Activated naive CD4-positive, alpha-beta T cell (primary cell): ENCODE data around the gene SNX25.
"Not testable (repeated sequence)": the region's sequence is repeated elsewhere in the genome, so short reads cannot be mapped to it uniquely, and the experiment has no call there.

Experiments
- DNase-seq, 4 experiments: peaks; one replicate each; lab custom pipeline; 2025; lab: John Stamatoyannopoulos, UW

The SNX25 gene

DNA sequence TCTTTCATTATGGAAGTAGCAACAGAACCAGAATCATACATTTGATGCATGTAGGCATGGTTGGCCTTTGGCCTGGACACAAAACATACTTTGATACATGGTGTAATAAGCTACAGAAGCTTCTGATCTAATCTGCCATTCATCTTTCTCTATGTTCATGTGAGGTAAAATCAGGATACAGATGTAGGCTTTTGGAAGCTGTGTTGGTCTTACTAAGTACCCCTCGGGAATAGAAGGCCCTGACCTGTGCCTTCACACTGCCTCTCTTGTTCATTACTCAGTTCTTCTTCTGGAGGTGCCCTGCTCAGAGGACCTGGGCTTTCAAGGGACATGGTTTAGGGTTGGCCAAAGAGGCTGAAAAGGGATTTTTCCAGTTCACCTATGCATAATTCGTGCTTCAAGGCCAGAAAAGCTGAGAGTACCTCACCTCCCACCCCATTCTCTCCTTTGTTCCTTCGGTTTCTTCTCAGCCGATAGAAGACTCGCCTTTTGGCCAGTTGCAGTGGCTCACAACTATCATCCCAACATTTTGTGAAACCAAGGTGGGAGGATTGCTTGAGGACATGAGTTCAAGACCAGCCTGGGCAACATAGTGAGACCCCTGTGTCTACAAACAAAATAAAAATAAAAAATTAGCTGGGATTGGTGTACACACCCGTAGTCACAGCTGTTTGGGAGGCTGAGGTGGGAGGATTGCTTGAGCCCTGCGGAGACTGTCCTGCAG, 25.9 kb downstream of the SNX25 start:
- DNase-seq: no peak

DNA sequence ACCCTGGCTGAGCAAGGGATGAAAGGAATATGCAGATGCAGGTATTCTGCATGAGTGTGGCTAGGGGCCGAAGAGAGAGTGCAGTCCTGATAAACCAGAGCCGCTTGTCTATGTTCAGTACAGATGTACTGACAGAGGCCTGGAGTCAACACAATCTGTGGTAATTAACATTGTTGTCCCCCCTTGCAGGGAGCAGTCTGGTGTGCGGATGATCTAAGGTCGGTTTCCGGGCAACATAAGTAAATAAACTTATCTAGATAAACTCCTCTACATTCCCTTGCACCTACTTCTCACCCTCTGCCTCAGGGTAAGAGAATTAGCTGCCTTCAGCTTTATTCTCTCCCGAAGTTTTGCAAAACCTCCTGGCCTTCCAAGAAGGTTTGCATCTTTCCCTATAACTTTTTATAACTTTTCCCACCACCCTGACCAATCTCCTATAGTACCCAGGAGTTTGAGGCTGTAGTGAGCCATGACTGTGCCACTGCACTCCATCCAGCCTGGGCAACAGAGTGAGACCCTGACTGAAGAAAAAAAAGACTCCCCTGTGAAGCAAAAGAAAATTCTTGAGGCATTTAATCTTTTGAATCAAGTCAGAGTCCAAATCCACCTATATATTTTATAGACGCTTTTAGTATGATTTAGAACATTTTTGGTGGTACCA, 26.6 kb downstream of the SNX25 start:
- DNase-seq: no peak

DNA sequence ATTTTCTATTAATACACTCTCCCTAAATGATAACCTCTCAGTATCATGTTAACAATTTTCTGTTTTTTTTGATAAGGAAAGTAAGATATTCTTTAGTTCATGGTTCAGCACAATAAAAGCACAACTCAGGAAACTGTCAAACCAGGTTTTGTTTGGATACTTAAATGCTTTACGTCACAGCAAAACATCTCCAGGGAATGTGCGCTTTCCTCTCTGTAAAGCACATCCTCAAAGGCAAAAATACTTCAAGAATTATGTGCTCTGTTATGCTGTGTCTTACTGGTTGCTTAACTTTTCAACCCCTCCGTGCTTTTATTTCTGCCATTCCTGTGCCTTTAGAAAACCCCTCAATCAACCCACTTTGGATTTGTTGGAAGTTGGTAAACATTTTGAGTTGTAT, 27.8 kb downstream of the SNX25 start:
- DNase-seq: no peak

DNA sequence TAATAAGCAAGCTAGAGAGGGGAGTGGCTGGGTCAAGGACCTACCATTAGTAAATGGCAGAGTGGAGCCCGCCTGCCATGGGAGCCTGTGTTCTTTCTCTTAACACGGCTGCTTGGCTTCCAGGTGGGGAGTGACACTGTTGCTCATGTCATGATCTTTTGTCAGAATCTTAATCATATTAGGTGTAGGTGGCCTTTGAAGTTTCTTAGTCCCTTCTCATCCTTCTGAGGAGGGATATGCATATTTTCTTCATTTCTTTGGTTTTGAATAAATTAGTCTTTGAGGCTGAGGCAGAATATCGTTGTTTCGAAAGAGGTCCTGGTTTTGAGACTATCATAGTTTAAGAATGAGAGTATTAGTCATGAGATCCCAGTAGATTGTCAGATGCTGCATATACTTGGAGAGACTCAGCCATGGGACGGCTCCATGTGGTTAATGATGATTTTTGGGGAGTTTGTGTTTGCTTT, 28.9 kb downstream of the SNX25 start:
- DNase-seq: no peak

DNA sequence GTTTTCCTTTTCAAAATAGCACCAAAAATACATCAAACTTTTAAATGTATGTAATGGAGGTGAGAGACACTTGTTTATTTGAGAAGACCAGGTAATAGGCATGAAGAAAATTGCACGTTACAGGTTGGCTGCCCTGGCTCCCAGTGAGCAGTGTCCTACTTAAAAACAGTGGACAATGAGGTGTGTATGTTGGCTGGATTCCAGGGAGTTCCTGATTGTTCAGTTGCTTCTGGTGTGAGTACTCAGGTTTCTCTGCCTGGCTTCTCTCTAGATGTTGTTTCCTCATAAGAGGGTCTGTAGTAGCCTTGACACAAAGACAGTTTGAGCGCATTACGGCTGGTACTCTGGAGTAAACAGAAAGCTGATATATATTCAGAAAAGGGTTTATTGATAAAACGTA, 29.4 kb downstream of the SNX25 start:
- no peak for DNase-seq

DNA sequence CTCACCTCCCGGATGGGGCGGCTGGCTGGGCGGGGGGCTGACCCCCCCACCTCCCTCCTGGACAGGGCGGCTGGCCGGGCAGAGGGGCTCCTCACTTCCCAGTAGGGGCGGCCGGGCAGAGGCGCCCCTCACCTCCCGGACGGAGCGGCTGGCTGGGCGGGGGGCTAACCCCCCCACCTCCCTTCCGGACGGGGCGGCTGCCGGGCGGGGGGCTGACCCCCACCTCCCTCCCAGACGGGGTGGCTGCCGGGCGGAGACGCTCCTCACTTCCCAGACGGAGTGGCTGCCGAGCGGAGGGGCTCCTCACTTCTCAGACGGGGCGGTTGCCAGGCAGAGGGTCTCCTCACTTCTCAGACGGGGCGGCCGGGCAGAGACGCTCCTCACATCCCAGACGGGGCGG, 31.1 kb downstream of the SNX25 start:
- not testable (repeated sequence) for DNase-seq

DNA sequence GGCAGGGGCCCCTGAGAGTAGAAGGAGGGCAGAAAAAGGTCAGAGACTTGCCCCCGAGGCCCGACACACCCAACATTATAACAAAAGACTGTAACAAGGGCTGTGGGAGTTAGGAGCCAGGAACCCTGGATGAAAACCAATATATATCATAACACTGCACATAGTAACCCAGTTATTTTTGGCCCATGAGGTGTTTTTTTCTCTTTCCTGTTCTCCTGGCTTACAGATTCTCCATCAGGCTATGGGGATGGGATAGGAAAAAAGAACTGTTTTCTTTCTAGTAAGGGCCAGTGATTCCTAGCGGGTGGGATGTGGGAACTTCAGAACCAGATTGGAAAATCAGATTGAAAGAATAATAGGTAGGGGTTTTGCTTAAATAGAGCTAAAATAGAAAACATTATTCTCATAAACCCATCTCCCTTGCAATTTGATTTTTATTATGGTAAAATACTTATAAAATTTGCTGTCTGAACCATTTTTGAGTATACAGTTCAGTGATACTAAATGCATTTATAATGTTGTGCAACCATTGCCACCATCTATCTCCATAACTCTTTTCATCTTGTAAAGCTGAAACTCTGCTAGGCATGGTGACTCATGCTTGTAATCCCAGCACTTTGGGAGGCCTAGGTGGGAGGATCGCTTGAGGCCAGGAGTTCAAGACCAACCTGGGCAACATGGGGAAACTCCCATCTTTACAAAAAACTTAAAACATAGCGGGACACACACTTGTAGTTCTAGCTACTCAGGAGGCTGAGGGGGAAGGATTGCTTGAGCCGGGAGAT, 33.5 kb downstream of the SNX25 start:
- no peak for DNase-seq

DNA sequence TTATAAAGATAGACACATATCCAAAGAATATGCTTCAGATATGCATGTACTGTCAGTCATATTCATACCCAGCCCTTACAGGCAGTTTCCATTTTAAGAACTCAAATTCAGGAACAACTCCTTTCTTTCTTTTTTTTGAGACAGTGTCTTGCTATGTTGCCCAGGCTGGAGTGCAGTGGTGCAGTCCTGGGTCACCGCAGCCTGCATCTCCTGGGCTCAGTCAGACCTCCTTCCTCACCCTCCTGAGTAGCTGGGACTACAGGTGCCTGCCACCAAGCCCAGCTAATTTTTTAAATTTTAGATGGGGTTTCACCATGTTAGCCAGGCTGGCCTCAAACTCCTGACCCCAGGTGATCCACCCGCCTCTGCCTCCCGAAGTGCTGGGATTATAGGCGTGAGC, 34.5 kb downstream of the SNX25 start:
- no peak for DNase-seq

DNA sequence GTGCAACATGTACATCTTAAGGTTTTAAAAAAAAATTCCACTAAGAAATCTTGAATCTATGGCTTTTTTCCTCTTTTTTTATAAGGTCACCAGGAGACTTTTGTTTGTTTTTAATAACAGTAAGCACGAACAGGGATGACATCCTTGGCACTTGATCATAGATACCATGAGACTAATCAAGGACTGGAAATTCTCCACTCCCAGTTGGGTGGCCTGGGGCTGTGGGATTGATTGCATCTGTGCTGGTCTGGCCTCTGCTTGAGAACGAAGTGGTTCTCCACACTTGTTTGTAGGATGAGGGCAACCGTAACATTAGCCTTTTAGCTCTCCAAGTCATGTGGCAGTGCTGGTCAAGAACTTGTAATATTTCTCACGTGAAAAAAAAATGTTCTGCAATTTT, 35.4 kb downstream of the SNX25 start:
- DNase-seq: no peak

DNA sequence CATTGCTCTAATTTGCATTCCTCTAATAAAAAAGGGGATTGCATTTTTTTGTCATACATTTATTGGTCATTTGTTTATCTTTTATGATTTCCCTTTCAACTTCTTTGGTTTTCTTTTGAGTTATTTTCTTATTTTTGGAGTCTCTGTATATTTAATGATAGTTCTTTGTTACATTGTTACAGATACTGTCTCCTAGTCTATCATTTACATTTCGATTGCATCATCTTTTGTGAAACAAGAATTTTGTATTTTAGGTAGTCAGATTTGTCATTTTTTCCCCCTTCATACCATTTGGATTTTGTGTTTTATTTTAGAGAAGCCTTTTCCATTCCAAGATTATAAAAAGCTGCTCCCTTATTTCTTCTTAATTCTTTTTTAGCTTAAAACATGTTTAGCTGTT, 37.1 kb downstream of the SNX25 start:
- DNase-seq: no peak

DNA sequence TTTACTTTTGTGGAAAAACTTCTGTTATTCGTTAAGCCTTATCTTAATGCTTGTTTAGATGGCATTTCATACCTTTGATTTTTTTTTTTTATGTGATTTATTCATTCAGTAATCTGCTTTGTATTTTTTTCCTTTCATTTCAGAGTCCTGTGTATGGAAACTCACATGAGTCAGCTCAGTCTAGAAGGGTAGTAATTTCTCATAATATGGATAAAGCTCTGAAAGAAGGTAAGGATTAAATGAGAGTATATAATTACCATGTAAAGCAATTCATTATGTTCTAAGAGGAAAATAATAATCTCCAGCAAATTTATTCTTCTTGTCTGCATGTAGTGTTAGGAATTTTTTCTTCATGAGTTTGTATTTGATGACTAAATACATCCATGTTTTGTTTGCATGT, 37.8 kb downstream of the SNX25 start:
- DNase-seq: no peak

DNA sequence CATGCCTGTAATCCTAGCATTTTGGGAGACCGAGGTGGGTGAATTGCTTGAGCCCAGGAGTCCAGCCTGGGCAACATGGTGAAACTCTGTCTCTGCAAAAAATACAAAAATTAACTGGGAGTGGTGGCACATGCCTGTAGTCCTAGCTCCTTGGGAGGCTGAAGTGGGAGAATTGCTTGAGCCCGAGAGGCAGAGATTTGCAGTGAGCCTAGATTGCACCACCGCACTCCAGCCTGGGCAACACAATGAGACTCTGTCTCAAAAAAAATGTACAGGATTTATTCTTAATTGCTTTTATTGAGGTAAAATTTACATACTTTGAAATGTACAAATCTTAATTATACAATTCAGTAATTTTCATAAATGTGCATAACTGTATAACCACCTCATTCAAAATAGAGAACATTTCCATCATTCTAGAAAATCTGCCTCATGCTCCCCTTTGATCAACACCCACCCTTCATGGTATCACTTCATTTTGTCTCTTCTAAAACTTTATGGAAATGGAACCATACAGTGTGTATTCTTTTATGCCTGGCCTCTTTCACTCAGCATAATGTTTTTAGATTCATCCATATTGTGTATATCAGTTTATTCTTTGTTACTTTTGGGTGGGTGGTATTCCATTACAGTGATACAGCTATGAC, 39.1 kb downstream of the SNX25 start:
- DNase-seq: no peak

DNA sequence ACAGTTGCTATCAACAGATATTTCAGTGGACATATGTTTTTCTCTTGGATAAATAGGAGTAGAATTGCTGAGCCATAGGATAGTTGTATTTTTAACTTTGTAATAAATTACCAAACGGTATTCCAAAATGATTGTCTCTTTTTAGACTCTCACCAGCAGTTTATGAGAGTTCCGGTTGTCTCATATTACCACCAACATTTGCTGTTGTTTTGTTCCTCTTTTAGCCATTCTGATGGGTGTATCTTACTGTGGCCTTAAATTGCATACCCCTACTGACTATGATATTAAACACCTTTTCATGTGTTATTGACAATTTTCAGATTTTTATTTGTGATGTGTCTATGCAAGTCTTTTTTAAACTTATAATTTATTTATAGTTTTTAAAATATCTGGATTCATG, 39.7 kb downstream of the SNX25 start:
- DNase-seq: no peak

DNA sequence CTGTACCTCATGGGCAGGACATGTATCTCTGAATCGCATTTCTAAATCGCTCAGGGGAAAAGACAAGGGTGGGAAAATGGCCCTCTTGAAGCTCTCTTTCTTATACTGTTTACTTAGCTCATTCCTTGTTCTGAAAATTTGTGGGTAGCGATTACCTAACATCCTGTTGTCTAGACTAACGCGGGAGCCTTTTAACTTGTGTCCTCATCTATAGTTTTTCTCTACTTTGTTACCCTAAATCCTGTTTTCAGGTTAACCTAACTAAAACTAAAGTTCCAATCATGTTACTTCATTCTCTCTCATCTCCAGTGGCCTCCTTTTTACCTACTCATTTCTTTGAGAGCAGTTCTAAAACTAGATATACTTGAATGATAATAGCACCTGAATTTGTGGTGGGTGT, 45.0 kb downstream of the SNX25 start:
- DNase-seq: no peak

DNA sequence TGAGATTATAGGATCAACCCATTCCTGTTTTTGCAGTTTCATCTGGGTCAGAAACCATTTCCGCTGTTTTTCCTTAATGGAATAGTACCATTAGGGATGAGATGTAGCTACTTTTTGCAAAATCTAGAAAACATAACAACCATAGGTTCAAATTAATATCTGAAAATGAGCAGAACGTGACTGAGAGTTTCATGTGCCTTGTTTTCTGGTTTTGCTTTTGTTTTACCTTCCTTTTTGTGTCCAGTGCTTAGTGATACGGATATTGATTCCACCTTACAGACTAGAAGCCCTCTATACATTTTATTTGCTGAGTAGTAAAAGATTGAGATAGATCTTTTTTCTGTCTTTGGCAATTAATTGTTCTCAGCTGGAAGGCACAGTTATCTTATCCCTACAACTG, 46.5 kb downstream of the SNX25 start:
- DNase-seq: no peak

DNA sequence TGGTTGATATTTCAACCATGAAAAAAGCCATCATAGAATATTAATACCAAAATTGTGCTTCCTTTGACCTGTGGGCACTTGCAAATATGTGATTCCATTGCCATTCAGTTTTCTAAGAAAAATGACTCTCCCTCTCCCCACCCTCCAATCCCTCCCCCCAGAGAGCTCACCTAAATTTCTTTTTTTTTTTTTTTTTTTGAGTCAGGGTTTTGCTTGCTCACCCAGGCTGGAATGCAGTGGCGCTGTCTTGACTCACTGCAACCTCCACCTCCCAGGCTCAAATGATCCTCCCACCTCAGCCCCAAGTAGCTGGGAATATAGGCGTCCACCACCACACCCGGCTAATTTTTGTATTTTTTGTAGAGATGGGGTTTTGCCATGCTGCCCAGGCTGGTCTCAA, 47.0 kb downstream of the SNX25 start:
- no peak for DNase-seq

DNA sequence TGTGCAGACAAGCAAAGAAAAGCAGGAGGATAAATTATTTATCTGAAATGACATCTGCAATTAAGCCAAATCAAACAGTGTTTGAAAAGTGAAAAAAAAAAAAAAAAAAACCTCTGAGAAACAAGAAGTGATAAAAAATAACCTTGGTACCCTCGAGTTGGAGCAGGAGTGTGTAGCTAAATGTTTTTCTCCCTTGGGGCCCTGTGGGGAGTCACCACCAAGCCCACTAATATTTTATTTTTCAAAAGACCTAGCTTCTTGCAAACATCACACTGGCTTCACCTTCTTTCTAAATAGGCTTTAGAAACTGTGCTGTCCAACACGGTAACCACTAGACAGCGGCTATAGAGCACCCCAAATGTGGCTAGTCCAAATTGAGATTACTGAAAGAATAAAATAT, 47.7 kb downstream of the SNX25 start:
- no peak for DNase-seq

DNA sequence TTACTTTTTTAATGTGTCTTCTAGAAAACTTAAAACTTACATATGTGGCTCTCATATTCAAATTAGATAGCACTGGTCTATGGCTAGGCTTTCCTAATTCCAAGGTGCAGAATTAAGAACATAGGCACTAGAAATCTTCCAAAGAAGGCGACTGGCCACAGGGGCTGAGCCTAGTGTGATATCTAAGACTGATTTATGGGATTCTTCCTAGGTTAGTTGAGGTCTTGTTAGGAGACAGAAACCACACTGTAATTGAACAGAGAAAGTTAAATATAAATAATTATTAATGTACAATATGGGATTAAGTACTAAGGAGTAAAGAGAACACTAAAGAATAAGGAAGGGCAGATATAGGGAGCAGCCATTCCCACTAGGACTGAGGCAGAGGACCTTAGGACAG, 48.3 kb downstream of the SNX25 start:
- no peak for DNase-seq

DNA sequence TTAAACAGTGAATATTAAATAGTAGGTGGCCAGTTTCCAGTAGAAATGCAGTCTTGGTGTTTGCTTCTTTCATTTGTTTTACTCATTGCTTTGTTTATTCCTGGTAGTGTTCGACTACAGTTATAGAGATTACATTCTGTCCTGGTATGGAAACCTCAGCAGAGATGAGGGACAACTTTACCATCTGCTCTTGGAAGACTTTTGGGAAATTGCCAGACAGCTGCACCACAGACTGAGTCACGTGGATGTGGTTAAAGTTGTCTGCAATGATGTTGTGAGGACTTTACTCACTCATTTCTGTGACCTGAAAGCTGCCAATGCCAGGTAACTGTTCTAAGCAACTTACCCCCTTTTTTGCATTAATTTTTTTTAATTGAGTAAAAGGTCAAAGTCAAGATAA, 49.3 kb downstream of the SNX25 start:
- DNase-seq: not testable (repeated sequence)

DNA sequence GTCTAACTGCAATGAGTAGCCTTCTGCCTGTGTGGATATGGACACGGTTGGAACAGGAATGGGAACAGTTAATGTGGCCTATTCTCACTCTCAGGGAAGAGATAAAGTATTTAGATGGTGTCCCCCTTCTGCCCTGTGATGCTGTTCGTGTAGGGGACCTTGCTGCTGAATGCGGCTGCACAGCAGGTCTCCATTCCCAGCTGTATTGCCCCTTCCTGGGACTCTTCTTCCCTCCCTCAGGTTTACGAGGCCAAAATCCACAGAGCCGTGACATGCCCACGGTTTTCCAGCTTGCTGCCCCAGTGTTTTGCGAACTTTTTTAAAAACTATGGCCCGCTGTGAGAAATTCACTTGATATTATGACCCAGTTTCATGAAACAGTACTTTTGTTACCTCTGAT, 50.3 kb downstream of the SNX25 start:
- DNase-seq: no peak

DNA sequence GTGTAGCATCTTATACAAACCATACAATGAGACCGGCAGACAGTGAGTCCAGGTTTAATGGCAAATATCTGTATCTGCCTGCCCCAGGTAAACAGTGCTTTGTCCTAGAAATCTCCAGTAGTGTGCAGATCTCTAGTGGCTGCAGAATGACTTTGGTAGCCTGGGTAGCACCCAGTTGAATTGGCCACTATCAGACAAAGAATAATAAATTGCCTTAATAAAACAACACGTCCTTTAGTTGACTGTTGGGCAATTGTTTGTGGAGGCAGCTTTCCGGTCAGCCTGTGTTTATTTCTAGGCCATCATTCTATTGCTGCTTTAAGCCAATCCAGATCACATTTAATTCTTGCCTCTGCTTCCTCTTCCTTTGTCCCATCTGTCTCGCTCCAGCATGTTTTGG, 52.5 kb downstream of the SNX25 start:
- no peak for DNase-seq

DNA sequence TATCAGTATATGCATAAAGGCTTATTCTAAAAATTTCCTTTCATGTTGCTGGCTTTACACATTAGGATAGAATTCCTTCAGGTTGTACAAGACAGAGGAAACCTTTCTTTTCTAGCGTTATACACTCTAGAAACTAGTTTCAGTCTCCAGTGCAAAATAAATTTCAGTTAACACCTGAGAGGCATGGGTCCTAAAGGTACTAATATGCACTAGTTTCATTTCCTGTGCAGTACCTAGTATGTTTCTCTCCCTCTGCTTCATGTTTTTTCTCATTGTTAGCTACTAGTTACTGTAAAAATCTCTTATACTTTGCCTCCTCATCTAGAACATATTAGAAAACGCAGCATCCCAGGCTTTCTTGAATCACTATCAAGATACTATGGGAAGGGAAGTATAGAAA, 54.0 kb downstream of the SNX25 start:
- DNase-seq: no peak

DNA sequence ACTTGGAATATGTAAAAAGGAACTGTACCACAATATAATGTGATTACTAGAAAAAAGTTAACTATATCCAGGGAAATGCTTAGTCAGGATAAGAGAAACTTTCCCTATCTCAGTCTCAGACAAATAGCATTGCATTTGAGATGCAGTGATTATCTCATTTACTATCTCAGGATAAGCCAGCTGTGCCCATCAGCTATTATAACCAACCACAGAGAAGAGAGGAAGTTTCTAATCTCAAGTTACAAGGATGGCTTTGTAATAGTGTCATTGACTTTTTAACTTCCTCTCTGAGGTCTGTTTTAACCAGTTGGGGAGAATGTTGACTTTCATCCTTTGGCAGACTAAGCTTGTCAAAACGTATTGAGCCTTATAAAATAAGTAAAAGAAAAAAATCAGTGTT, 56.5 kb downstream of the SNX25 start:
- no peak for DNase-seq
